ENCODE measurements around the gene FLNB. TPM values are rescaled to one million over a fixed set of nuclear protein-coding genes. Genes with fewer than 3 reads are reported as not detected.

Gene FLNB
- total and polyA plus RNA-seq, 2 of the 13 experiments (the other 11 are each of a cell fraction or from before 2014, with no cell fraction given) = 106 to 130 TPM

- TF ChIP-seq ARHGAP35 (CRISPR knock-in tag; IDR thresholded peaks at IDR 0.05; ENCODE audit: borderline replicate concordance) (no peak), ZNF460 (CRISPR knock-in tag; IDR thresholded peaks at IDR 0.05; ENCODE audit: borderline replicate concordance) (no peak), NRL (CRISPR knock-in tag; IDR thresholded peaks at IDR 0.05; ENCODE audit: borderline replicate concordance) (no peak), ZSCAN25 (CRISPR knock-in tag; IDR thresholded peaks at IDR 0.05) (no peak), ZNF414 (CRISPR knock-in tag; IDR thresholded peaks at IDR 0.05) (0 out of 2 replicates have a peak, but pooled peaks have one; percentile 17), FUBP1 (CRISPR knock-in tag; IDR thresholded peaks at IDR 0.05; ENCODE audit: borderline replicate concordance) (no peak), ZBTB1 (CRISPR knock-in tag; IDR thresholded peaks at IDR 0.05; ENCODE audit: borderline replicate concordance) (no peak), SKIL (CRISPR knock-in tag; IDR thresholded peaks at IDR 0.05; ENCODE audit: borderline replicate concordance) (no peak), ZNF691 (CRISPR knock-in tag; IDR thresholded peaks at IDR 0.05; ENCODE audit: borderline replicate concordance, low read depth) (no peak), ZFP37 (CRISPR knock-in tag; IDR thresholded peaks at IDR 0.05; ENCODE audit: borderline replicate concordance) (no peak), SPEN (CRISPR knock-in tag; IDR thresholded peaks at IDR 0.05; ENCODE audit: low read depth) (no peak), PITX1 (CRISPR knock-in tag; IDR thresholded peaks at IDR 0.05) (peak; percentile 64; the same call in 1 of the 2 replicates), FOXK2 (IDR thresholded peaks at IDR 0.05) (0 out of 2 replicates have a peak, but pooled peaks have one; percentile 42), ZNF282 (IDR thresholded peaks at IDR 0.05; ENCODE audit: partially characterized antibody) (no peak), ZSCAN22 (CRISPR knock-in tag; IDR thresholded peaks at IDR 0.05) (no peak), ZNF83 (CRISPR knock-in tag; IDR thresholded peaks at IDR 0.05; ENCODE audit: borderline replicate concordance) (no peak), NAIF1 (CRISPR knock-in tag; IDR thresholded peaks at IDR 0.05; ENCODE audit: borderline replicate concordance) (peak; percentile 25; the same call in 1 of the 2 replicates), POLR2AphosphoS5 (IDR thresholded peaks at IDR 0.05; ENCODE audit: low read depth, low read length) (no peak), FOXP1 (IDR thresholded peaks at IDR 0.05) (peak; percentile 90), FOXP1 (CRISPR knock-in tag; IDR thresholded peaks at IDR 0.05) (peak; percentile 93), ZNF605 (CRISPR knock-in tag; IDR thresholded peaks at IDR 0.05) (0 out of 2 replicates have a peak, but pooled peaks have one; percentile 12), ZNF230 (CRISPR knock-in tag; IDR thresholded peaks at IDR 0.05) (no peak), SALL2 (CRISPR knock-in tag; IDR thresholded peaks at IDR 0.05) (no peak; the same call in 1 of the 2 replicates)
Observed at GRCh38 chr3:58041826-58042324, 33.7 kb downstream of the FLNB start (continued).
